HG02763 (cell line): ENCODE data around the gene CHN2.

Source experiments
- ATAC-seq: cut with Tn5 transposase; IDR thresholded peaks from one replicate; pipeline ENCODE4 v1.9.1; 2021; ENCODE audit warnings: mild to moderate bottlenecking, moderate library complexity; ENCODE audit not compliant: unreplicated experiment

CHN2 gene

GRCh38 chr7:29421010-29421956 lies 226.7 kb downstream of the CHN2 start:
- no peak for ATAC-seq

- no peak for ATAC-seq
Observed at GRCh38 chr7:29422829-29423228, 228.3 kb downstream of the CHN2 start.

- ATAC-seq, result no peak
Observed at GRCh38 chr7:29424295-29424983, 229.9 kb downstream of the CHN2 start.

GRCh38 chr7:29424984-29425309 lies 230.4 kb downstream of the CHN2 start:
- ATAC-seq, result no peak

GRCh38 chr7:29426587-29426986 lies 232.0 kb downstream of the CHN2 start:
- ATAC-seq, result no peak

- ATAC-seq, result no peak
Observed at GRCh38 chr7:29429401-29429800, 234.8 kb downstream of the CHN2 start.

- ATAC-seq, result no peak
Observed at GRCh38 chr7:29430279-29430949, 235.8 kb downstream of the CHN2 start.

GRCh38 chr7:29431686-29432085 lies 237.1 kb downstream of the CHN2 start:
- no peak for ATAC-seq

- ATAC-seq, result no peak
Observed at GRCh38 chr7:29432721-29433120, 238.1 kb downstream of the CHN2 start.

- no peak for ATAC-seq
Observed at GRCh38 chr7:29434380-29434768, 239.8 kb downstream of the CHN2 start.

- ATAC-seq, result no peak
Observed at GRCh38 chr7:29435167-29435566, 240.6 kb downstream of the CHN2 start.

GRCh38 chr7:29435902-29436301 lies 241.3 kb downstream of the CHN2 start:
- ATAC-seq, result no peak

- no peak for ATAC-seq
Observed at GRCh38 chr7:29442146-29442545, 247.6 kb downstream of the CHN2 start.

GRCh38 chr7:29443552-29443951 lies 249.0 kb downstream of the CHN2 start:
- no peak for ATAC-seq

- no peak for ATAC-seq
Observed at GRCh38 chr7:29444267-29444666, 249.7 kb downstream of the CHN2 start.

- ATAC-seq, result no peak
Observed at GRCh38 chr7:29445736-29446135, 251.2 kb downstream of the CHN2 start.

GRCh38 chr7:29447828-29448227 lies 253.3 kb downstream of the CHN2 start:
- no peak for ATAC-seq

GRCh38 chr7:29449569-29450260 lies 255.1 kb downstream of the CHN2 start:
- no peak for ATAC-seq

GRCh38 chr7:29453021-29453420 lies 258.4 kb downstream of the CHN2 start:
- ATAC-seq, result no peak

- no peak for ATAC-seq
Observed at GRCh38 chr7:29454464-29454863, 259.9 kb downstream of the CHN2 start.

GRCh38 chr7:29454899-29455451 lies 260.4 kb downstream of the CHN2 start:
- ATAC-seq, result no peak
